HG03066 (cell line): ENCODE data around the gene ELL2.
A peak's percentile ranks its signal among the peaks of the same experiment; 100 is the strongest.
"Not testable (repeated sequence)": the region's sequence is repeated elsewhere in the genome, so short reads cannot be mapped to it uniquely, and the experiment has no call there.

Experiments
- ATAC-seq: cut with Tn5 transposase; IDR thresholded peaks from one replicate; pipeline ENCODE4 v1.9.1; 2021; ENCODE audit warnings: low read depth; ENCODE audit not compliant: unreplicated experiment

Gene ELL2

GRCh38 chr5:95866435-95867040 is 95.1 kb downstream of the ELL2 start:
- ATAC-seq = no peak

GRCh38 chr5:95864944-95865504 is 96.6 kb downstream of the ELL2 start:
- no peak for ATAC-seq

- ATAC-seq = no peak
Observed at GRCh38 chr5:95864456-95864855, 97.2 kb downstream of the ELL2 start.

- ATAC-seq = no peak
Observed at GRCh38 chr5:95863383-95863757, 98.3 kb downstream of the ELL2 start.

GRCh38 chr5:95862671-95863382 is 98.8 kb downstream of the ELL2 start:
- no peak for ATAC-seq

- no peak for ATAC-seq
Observed at GRCh38 chr5:95861864-95862561, 99.6 kb downstream of the ELL2 start.

- no peak for ATAC-seq
Observed at GRCh38 chr5:95861221-95861863, 100.3 kb downstream of the ELL2 start.

GRCh38 chr5:95859661-95860060 is 102.0 kb downstream of the ELL2 start:
- no peak for ATAC-seq

GRCh38 chr5:95858661-95859595 is 102.7 kb downstream of the ELL2 start:
- peak; percentile 91 for ATAC-seq

GRCh38 chr5:95858023-95858461 is 103.6 kb downstream of the ELL2 start:
- no peak for ATAC-seq

GRCh38 chr5:95857185-95857945 is 104.3 kb downstream of the ELL2 start:
- ATAC-seq = no peak

GRCh38 chr5:95856501-95856981 is 105.1 kb downstream of the ELL2 start:
- ATAC-seq = no peak

GRCh38 chr5:95853490-95853889 is 108.2 kb downstream of the ELL2 start:
- no peak for ATAC-seq

- no peak for ATAC-seq
Observed at GRCh38 chr5:95852567-95852966, 109.1 kb downstream of the ELL2 start.

- ATAC-seq = not testable (repeated sequence)
Observed at GRCh38 chr5:95851141-95851540, 110.5 kb downstream of the ELL2 start.

GRCh38 chr5:95850391-95850894 is 111.2 kb downstream of the ELL2 start:
- no peak for ATAC-seq

- ATAC-seq = no peak
Observed at GRCh38 chr5:95848701-95849100, 113.0 kb downstream of the ELL2 start.

GRCh38 chr5:95847261-95847592 is 114.4 kb downstream of the ELL2 start:
- ATAC-seq = no peak
